Measurements from ENCODE around the gene MEAK7. TPM values are rescaled to one million over a fixed set of nuclear protein-coding genes. Genes with fewer than 3 reads are reported as not detected.

MEAK7 gene
- total and polyA plus RNA-seq, 2 of the 4 experiments (the other 2 are of a cell fraction): 27.4 to 39.0 TPM

DNA sequence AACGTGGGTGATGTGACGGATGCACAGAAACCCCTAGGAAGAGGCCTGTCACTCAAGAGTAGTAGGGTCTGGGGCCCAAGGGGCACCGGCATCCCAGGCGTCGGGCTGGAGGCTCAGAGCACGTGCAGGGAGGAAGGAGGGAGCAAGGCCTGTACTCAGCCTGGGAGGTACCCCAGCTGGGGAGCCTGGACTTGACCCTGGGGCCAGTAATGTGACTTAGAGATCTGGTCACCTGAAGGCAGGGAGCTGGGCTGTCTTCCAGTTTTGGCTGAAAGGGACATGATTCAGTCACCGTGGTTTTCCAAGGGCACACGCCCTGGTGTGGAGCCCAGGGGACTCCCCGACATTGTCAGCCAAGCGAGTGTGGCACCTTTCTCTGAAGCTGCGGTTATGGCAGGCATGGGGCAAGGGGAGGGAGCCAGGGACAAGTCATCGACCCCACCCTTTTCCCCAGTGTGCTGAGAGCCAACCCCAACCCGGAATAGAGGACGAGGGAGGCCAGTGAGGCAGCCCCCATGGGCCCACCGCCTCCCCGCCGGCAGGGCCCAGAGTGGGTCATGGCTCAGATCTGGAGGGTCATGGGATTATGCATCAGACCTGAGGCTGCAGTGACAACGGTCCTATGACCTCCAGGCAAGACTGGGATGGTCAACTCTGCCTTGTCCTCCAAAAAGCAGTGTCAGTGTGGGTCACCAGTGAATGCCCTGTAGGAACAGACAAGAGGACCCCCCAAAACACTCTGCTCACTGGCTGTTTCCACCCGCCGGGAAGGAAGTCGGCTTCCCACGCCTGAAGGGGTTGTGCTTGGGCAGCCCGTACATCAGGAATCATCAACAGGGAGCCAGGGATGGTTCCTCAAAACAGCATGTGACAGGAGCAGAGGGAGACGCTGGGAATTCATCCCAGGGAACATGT, 41.9 kb downstream of the MEAK7 start:
- Histone ChIP-seq H3K4me3 (ENCODE audit: insufficient read depth, low read depth, low read length) (no peak overlapping the region), H2AK5ac (ENCODE audit: low read depth, low read length) (no peak overlapping the region), H3K27me3 (ENCODE audit: control insufficient read depth, insufficient read depth, low read length) (no peaks in the 10 kb centered on the region), H3K9me3 (ENCODE audit: control insufficient read depth, insufficient read depth, low read length) (peaks cover 7% of the 10 kb centered on the region), H2BK5ac (ENCODE audit: low read depth, low read length, poor library complexity, severe bottlenecking) (no peak overlapping the region), H2BK120ac (ENCODE audit: low read depth, low read length) (no peak overlapping the region), H2BK20ac (ENCODE audit: low read depth, low read length) (no peak overlapping the region), H3K9me1 (ENCODE audit: insufficient read depth, low read length) (0 out of 2 replicates have a peak, but pooled peaks cover 6% of the 10 kb centered on the region), H3K14ac (replicated peaks; ENCODE audit: low read depth, low read length) (no peak overlapping the region), H3K9ac (ENCODE audit: low read depth, low read length) (no peak overlapping the region), H3K4me2 (ENCODE audit: low read depth, low read length) (no peak overlapping the region), H3K79me1 (ENCODE audit: low read depth in 1 of 2, low read length in 2 of 2) (peaks cover 13 to 40% of the 10 kb centered on the region in 2 experiments), H3K56ac (ENCODE audit: extremely low read depth, insufficient read depth, low read length) (no peak overlapping the region), H3K4me1 (ENCODE audit: control insufficient read depth, insufficient read depth, low read length) (no peaks in the 10 kb centered on the region), H2BK15ac (ENCODE audit: low read depth, low read length) (no peak overlapping the region), H2AFZ (replicated peaks; ENCODE audit: low read length, poor library complexity) (peak overlapping the region; percentile 41), H3K27ac (ENCODE audit: insufficient read depth, low read length) (no peak overlapping the region), H4K5ac (ENCODE audit: low read depth, low read length) (no peak overlapping the region), H2AK9ac (replicated peaks; ENCODE audit: low read depth, low read length, poor library complexity) (peak overlapping the region; percentile 85), H3K4ac (ENCODE audit: low read depth, low read length) (no peak overlapping the region), H3K36me3 (ENCODE audit: control insufficient read depth, insufficient read depth, low read length) (peaks cover 36% of the 10 kb centered on the region), H3K23ac (ENCODE audit: low read depth, low read length) (no peak overlapping the region; the same call in 1 of the 2 replicates), H4K20me1 (ENCODE audit: insufficient read depth, low read length) (no peaks in the 10 kb centered on the region), H4K91ac (ENCODE audit: insufficient read depth, low read depth, low read length) (no peak overlapping the region), H3K18ac (ENCODE audit: low read depth, low read length) (no peak overlapping the region), H4K8ac (ENCODE audit: low read depth in 2 of 2, low read length in 2 of 2) (no peak overlapping the region)
- dilution Hi-C loops (cut with HindIII; ENCODE audit: low sequenced_read_pairs, unreplicated experiment) (no loop called here), in situ Hi-C loops (cut with MboI; ENCODE audit: low sequenced_read_pairs) (no loop called here), intact Hi-C loops (cut with micrococcal nuclease) (no loop called here)
- no TSS peak for BruUV-seq (replicated peaks)
- TF ChIP-seq MAFK (IDR thresholded peaks at IDR 0.05; ENCODE audit: low read depth, low read length): no peak
- DNase-seq: no peak
- 85% methylated on average over 9 of the region's 24 CpGs; no CpG with 5 or more reads in 1 of the 2 experiments for WGBS, 2 experiments (ENCODE audit: extremely low coverage in 2 of 2, insufficient read length in 1 of 2)
- ChIA-PET CTCF (no interaction called here), POLR2A (ENCODE audit: unreplicated experiment) (interaction anchor here (0.6 kb wide), 1 partner anchor 25 kb away, joined by 4 read pairs; no protein-coding TSS in a partner anchor)
- no peak for ATAC-seq (ENCODE audit: low read depth)
